Stimulated activated CD4-positive, alpha-beta T cell treated with anti-CD3 and anti-CD28 coated beads, Interleukin-1b, Interleukin-23, amount 100 ng/mL, for 24 hours (primary cell): ENCODE results near the gene PARP2.

Experiments used
- DNase-seq, 4 experiments: peaks; one replicate each; pipeline ENCODE4 v3.0.0-alpha.2; 2020; ENCODE audit warnings: low read depth in 4 of 4, low spot score in 1 of 4

PARP2 gene

DNA sequence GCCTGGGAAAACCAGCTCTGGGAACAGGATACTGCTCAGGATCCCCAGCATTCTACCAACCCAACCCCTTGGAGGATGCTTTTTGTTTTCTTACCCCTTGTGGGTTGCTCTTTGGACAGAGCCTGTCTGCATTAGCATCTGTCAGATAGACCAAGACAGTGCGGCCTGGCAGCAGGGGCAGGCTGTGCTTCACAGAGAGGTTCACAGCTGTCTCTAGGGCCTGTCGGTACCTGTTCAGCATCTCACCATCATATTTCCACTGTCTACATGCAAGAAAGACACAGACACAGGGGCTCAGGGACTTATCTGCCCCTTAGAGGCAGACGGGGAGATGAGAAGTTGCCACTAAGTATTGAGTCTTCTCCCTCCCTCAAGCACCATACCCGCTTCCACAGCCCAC is 48.1 kb downstream of the PARP2 start:
- no peak for DNase-seq

DNA sequence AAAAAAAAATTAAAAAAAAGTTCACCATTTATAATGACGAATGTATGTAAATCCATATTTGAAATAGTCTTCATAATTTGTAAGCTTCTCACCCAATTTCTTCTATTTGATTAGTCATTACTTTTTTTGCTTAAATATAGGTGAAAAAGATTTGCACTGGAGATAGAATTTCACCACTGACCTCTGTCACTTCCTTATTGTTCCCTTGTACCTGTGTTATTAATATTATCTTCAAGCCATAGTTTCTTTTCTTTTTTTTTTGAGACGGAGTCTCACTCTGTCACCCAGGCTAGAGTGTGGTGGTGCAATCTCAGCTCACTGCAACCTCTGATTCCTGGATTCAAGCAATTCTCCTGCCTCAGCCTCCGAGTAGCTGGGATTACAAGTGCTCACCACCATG is 54.1 kb downstream of the PARP2 start:
- no peak for DNase-seq

DNA sequence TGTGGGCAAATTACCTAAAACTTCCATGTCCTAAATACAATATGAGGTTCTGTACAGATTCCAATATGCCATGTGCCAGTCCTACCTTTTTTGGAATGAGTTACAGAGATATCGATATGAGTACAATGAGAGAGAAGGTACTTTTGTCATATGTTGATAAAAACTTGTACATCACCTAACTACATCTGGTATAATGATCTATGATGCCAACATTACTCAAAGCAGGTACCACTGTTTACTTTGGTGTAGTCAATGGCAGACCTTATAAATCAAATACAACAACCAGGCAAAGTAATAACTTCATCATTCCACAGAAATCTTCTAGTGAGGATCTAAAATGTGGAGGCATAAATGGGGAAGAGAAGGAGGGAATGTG is 57.1 kb downstream of the PARP2 start:
- DNase-seq: no peak

DNA sequence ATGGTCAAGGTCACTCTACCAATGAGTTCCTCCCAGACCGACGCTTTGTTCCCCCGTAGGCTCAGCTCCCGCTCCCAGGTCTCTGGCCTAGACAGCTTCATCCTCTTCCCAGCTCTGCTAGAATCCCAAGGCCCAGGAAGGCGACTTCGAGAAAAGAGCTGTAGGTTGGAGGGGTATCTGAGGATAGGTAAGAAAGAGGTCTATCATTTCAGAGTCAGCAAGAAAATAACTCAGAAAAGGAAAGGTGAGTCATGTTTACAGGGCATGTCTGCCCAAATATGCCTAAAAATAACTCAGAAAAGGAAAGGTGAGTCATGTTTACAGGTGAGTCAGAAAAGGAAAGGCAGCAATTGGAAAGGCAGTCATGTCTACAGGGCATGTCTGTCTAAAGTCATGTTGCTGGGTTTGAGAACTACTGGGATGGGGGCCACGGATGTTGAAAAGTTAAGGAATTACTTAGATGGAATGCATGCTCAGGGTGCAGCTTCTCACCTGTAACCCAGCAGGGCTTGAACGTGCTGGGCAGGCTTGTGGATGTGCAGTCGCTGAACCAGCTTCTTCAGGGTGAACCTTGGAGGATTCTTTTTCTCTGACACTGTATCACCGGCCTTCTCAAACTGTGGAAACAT is 57.6 kb downstream of the PARP2 start:
- DNase-seq: peak in 1 of 4 experiments; percentile 4

DNA sequence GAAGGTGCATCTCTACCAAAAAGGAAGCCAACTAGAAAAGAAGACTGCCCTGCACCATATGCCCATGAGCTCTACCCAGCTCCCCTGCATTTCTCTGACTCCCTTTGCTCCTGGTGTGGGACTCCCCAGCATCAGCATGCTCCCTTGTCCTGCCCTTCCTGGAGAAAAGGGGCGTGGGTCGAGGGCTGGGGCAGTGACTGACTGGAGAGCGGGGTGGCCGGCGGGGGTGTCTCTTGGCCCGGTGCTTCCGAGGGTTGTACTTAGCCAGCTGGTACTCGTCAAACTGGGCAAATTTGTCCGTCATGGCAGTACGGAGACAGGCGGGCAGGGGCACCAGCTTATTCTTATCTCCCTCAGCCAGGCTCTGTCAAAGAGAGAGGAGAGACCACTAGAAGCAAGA is 60.1 kb downstream of the PARP2 start:
- no peak for DNase-seq
